ENCODE measurements around the gene KCNQ1.

Gene KCNQ1

DNA sequence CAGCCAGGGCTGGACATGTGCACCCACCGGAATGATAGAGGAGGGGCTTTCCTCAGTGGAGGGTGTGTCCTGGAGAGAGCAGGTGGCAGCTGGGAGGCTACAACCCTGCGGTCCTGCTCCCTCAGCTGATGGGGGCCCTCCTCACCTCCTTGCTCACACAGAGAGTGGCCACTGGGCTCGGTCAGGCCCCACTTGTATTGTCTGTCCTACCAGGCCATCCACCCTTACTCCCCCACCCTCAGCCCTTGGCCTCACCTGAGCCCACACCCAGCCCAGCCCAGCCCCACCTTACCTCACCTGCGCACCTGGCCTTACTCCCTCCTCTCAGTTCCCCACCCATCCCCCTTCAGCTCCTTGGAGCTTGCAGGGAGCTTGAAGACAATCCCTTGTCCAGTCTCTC lies 3.6 kb upstream of the KCNQ1 start:
- DNase-seq (ENCODE audit: low spot score) = no peak

DNA sequence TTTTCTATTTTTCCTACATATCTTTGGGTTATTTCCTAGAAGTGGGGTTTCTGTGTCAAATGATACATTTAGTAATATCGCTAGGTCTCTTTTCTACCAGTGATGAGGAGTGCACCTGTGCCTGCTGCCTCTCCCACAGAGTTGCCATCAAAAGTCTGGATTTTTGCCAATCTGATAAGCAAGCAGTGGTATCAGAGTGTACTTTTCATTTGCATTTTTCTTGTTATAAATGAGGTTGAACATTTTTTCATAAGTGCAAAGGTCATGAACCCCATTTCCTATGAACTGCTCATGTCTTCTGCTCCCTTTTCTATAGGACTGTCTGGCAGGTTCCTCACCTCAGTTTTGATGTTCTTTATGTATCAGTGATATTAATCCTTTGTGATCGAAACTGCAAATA lies 2.2 kb upstream of the KCNQ1 start:
- DNase-seq (ENCODE audit: low spot score) = no peak

DNA sequence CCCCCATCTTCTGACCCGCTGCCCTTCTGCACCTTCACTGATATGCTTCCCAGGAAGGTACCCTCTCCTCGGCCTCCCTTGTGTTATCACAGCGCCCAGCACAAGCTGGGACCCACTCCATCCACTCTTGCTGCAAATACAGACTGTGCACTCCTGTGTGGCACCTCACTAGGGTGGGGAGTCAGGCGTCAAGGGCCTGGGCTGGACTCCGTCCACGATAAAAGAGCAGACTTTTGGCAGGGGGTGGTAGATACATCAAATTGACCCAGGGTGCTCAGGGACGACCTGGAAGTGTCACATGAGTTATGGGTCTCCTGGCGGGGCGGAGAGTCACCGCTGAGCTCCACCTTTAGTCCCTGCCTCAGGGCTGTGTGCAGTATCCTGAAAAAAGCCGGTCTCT lies 1.4 kb upstream of the KCNQ1 start:
- no peak for DNase-seq (ENCODE audit: low spot score)

DNA sequence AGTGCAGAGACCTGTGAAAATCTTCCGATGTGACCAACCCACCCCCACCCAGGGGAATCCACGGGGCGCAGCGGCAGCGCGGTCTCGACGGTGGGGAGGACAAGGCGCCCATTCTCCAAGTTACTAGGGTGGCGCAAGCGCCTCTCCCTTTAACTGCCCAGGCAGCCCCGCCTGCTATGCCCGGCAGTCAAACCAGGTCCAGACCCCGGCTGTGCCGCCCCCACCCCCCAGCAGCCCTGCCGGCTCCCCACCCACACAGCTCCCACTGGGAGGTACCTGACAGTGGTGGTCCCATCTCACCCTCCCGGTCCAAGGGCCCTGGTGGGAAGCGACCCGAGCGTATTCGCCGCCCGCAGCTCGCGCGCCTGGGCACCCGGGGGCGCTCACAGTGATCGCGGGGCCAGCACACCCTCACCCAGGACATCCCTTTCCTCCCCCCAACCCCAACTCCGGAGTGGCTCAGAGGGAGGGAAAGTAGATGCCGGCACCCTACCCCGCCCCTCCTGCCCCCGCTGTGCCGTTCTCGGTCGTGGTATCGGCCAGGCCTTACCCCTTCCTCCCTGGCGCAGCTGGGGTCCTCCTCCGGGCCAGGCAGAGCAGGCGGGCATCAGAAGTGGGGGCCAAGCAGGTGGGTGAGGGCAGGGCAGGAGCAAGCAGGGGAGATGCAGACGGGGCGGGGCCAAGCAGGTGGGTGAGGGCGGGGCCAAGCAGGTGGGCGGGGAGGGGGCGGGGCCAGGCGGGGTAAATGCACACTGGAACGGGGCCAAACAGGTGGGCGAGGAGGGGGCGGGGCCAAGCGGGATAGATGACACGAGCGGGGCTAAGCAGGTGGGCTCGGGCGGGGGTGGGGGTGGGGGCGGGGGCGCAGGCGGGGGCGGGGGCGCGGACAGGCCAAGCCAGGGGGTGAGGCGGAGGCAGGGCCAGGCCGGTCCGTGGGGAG lies 657 bp upstream of the KCNQ1 start, which contains the start of gene TRPM5:
TRPM5 (minus strand) TSS at position 634 of the 940 bp plus-strand sequence. CDS start 21,478 bp downstream, outside the sequence.
- DNase-seq (ENCODE audit: low spot score) = peak; percentile 9

DNA sequence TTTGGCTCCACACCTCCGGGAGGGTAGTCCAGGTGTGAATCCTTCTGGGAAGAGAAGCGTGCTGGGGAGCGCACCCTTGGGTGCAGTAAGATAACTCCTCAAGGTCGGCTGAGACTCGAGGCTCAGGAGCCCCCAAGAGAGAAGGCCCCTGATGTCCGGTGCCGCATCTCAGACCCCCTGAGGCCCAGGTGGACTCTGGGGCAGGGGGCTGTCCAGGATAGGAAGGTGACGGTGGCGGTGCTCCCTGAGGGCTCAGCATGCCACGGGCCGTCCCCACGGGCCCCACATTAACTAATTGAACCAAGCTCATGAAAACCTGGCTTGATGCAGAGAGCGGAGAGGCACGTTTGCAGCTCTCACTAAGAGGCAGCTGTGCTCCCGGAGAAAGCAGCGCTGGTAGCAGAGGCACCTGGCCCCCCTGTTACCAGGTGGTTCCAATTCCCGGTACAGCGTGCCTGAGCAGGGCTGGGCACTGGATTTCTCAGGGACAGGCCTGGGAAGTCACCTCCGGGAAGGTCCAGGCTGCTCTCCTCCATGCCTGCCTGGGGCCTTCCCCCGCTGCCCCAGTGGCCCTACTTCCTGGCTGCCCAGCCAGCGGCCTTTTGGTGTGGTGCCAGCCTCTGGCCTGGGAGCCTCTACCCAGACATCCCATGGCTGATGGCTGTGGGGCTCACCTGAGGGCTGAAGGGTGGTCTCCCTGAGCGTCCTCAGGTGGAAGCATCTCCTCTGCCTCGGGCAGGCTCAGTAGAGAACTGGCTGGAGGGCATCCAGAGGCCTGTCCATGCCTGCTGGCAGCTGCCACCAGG lies 1.1 kb downstream of the KCNQ1 start:
- DNase-seq (ENCODE audit: low spot score) = no peak

DNA sequence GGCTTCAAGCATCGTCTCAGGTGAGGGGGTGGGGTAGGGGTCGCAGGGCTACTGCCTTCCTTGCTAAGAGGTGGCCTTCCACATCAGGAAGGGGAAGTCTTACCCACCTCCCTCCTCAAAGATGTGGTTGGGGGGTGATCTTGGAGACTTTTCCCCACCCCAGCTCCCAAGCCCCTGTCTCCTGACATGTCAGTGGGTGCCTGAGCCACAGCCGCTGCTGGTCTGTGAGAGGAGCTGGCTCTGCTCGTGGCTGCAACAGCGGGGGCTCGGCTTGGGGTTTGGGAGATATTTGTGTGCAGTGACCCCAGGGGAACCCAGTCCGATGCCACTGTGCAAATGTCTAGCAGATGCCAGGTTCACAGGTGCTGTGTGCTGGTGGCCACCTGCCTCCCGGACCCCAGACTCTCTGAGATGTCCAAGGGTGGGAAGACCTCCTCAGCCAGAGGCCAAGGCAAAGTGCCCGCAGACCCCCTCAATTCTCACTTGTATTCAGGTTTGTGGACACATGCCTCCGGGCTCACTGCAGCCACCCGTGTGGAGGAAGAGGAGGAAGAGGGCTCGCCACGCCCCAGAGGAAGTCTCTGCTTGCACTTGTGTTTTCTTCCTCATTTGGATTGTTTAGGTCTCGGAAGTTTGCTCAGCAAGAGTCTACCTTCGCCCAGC lies 1.9 kb downstream of the KCNQ1 start:
- DNase-seq (ENCODE audit: low spot score) = no peak

DNA sequence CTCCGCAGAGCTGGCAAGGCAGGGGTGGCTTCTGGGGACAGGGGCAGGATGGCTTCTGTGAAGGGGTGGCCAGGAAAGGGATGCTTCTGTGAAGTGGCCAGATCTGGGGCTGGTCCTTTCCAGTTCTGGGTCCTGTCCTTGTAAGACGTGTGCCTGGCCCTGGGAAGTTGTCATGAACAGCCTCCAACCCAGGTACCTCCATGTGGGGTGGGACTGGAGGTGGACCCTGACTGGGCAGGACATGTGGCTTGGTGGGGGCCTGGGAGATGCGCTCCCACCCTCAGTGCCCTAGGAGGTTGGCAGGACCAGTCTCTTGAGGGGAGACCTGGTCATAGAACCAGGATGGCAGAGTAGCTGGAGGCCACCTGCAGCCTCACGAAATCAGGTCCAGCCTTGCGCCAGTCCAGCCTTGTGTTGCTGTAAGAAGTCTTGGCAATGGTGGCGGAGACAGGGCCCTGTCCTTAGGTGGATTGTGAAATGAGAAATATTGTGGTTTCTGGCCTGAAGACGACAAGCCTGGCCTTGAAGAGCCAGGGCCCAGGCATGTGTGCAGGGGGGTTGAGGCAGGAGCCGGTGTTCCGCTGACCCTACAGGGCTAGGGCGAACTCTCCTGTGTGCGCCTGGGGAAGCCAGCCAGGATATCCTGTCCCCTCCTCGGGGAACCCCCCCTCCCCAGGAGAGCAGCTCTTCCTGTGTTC lies 2.6 kb downstream of the KCNQ1 start:
- DNase-seq (ENCODE audit: low spot score) = no peak

DNA sequence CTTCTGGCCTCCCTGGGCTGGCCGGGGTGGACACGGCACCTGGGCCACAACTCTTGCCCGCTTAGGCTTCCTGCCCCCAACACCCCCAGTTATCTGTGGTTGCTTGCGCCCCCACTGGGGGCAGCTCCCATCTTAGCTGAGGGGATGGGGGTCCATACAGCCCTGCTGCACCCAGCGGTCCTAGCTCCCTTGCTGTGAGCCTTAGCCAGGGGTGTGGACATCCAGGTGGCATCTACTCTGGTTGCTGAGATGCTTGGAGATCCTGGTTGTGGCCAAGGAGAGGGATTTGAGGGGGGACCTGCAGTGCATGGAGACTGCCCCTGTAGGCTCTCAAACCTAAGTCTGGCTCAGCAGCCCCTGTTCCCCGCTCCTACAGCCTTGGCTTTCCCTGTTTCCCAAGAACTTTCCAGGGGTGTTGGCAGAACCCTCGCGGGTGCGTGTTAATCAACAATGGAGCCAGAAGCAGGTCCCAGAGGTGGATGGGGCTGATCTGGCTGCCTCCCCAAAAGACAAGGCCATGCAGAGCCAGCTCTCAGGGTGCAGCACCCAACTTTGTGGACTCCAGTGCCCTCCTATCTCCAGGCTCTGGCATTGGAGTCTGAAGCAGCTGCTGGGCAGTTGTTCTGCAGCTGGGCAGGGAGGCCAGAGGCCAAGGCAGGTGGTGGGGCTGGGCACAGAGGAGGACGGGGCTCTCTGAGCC lies 3.3 kb downstream of the KCNQ1 start:
- DNase-seq (ENCODE audit: low spot score) = no peak

DNA sequence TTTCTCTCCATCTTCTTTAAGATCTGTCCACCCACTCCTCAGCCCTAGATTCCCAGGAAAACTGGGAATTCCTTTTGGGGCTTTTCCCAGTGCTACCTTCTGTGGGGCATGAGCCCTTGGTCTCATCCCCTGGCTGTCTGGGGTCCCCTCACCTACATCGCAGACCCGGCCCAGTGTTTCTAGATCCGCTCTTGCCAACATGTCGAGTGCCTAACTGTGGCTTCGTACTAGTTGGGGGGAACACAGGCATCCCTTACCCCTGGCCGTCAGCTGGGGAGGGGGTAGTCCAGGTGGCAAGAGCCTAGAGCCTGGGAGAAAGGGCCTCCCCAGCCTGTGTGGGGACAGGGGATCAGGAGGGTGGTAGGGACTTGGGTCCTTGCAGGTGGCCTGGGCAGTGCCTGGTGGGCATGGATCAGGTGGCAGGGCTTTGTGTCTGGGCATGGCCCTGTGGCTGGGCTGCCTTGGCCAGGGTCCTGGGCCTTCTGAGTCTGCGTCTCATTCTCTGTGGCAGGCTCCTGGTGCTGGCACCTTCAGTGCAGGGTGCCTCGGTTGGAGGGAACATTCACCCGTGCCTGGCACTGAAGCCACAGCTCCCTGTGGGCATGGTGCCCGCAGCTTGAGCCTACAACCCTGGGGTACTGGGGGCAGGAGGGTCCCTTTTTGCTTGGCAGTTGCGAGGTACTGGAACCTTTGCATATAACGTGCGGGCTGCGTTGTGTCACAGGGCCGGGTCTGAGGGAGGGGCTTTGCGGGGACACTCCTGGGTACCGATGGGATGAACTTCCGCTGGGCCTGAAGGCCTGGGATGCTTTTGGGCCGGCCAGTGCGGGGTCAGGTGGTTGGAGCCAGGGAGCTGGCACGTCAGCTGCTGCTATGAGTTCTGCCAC lies 4.1 kb downstream of the KCNQ1 start:
- no peak for DNase-seq (ENCODE audit: low spot score)

DNA sequence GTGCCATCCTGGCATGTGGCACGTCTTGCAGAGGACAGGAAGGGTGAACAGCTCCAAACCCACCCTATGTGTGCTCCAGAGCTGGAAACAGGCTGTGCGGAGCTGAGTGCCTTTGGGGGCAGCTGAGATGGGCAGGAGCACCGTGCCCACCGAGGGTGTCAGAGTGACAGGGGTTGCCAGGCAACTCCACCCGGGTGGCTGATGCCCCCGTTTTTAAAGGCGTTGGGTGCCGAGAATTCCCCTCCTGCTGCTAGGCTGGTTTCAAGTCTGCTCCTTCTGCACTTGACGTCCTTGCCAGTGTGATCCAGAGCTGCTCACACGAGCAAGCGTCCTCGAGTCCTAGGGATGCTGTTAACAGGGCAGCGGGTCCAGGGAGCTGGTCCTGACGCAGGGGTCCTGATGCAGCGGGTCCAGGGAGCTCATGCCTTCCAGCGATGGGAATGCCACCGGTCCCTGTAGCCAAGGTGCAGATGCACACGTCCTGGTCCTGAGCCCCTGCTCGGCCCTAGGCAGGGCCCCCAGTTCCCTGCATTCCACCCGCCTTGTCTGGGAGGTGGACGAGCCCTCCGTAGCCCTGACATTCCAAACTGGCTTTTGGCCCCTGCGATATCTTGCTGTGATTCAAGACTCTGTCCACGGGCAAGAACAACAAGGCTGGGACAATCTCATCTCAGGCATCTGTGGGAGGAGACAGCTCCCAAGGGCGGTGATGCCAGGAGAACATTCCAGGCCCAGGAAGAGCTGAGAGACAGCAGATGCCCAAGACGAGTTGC lies 4.9 kb downstream of the KCNQ1 start:
- no peak for DNase-seq (ENCODE audit: low spot score)

DNA sequence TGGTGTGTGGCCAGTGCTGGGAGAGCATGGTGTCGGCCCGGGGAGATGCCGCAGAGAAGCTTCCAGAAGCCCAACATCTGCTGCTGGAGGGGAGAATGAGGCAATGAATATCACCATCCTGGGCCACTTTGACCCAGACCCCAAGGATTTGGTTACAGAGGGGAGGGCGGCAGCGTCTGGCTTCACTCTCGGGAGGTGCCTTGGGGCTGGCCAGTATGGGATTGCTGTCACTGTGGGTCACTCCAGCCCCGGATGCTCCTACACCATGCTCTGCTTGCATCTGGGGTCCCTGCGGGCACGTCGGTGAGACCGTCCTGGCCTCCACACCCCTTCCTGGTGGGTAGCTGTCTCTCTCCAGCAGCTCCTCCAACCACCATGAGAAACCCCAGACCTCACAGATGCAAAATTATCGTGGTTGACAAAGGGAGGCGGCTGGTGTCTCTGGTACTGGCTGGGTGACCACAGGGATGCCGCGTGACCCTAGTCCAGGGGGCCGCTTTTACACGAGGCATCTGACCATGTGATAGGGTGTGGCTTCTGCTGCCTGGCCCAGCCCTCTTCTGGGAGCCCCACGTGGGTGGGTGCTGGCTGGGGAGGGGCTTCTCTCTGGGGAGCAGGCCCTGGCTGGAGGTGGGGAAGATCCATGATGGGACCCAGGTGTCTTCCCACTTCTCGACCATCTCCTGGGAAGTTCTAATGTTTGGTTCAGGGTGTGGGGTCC lies 5.7 kb downstream of the KCNQ1 start:
- no peak for DNase-seq (ENCODE audit: low spot score)

DNA sequence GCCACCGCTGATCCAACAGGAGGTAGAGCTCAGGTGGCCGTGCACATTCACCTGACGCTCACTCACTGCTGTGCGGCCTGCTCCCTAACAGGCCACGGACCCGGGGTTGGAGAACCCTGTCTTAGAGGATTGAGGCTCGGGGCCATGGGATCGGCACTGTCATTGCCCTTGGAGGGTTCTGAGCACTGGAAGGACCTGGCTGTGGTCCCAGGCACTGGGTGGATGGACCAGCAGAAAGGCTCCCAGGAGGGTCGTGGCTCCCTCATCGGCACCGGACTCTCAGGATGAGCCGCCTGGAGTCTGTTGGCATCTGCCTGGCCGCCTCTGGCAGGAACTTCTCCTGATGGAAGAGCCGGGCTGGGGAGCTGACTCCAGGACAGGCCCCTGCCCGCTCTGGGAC lies 6.5 kb downstream of the KCNQ1 start:
- no peak for DNase-seq (ENCODE audit: low spot score)

DNA sequence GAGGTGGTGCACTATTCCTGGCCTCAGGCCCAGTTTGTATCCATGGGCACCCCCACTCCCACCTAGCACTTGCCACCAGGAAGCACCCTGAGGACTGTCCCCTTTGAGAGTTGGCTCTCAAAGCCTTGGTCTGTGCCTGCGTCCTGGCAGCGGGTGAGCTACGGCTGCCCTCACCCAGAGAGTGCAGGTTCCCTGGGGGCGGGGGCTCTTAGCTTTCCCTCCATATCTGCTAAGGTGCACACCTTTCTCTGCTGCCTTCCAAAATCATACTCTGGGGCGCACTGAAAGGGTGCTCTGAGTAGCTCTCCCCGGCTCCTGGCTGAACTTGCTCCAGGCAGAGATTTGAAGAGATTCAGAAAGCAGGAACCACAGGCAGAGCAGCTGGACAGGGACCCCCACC lies 7.1 kb downstream of the KCNQ1 start:
- no peak for DNase-seq (ENCODE audit: low spot score)

DNA sequence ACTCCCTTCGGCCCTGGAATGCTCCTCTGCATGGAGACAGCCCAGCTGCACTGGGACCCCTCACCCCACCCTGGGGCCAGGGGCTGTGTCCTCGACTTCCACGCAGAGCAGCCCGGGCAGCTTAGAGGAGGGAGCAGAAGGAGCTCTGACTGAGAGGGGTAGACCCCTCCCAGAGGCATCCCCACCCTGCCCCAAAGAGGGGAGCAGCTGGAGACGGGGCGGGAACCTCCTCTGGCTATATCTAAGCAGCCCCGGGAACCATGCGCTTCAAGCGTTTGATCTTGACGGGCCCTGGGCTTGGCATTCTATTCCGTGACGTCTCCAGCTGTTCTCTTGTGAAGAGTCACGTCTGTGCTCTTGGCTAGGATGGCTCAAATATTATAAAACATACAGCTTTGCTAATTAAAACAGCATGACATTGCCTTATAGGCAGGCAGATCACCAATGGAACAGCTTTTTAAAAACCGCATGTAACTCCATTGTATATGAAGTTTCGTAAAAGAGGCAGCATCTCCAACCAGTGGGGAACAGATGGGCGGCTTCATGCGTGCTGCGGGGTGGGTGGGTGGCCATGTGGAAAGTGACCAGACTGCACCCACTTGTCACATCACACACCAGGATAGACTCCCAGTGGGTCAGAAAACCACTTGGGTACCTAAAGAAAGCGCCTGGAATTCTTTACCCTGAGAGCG lies 7.7 kb downstream of the KCNQ1 start:
- no peak for DNase-seq (ENCODE audit: low spot score)

DNA sequence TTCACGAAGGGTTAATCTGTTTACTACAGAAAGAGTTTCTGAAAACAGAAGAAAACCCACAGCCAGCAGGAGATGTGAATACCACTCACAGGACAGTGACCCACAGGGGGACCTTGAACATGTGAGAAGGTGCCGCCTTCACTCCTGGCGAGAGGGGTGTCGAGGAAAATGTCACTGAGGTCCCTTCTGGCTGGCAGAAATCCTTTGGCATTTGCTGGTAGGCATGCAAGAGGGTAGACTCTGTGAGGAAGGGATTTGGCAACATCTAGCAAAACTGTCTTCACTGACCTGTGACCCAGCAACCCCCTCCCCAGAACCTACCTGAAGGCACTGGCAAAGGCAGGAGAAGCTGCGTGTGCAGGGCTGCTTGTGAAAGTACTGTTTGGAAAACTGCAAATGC lies 8.6 kb downstream of the KCNQ1 start:
- no peak for DNase-seq (ENCODE audit: low spot score)

DNA sequence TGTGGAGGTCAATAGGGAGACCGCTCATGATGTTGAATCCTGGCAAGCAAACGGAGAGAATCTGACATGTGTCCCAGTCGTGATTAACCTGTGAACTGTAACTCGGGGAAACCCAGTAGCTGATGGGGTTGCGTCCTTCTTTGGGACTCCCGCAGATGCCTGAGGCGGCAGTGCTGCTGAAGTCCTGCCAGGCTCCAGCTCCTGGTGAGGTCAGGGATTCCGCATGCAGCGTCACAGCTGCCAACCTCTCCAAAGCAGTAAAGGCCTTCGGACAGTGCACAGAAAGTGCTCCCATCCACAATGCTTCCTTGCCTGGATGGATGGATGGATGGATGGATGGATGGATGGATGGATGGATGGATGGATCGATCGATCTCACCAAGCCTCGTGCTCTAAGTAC lies 13.5 kb downstream of the KCNQ1 start:
- DNase-seq (ENCODE audit: low spot score) = no peak

DNA sequence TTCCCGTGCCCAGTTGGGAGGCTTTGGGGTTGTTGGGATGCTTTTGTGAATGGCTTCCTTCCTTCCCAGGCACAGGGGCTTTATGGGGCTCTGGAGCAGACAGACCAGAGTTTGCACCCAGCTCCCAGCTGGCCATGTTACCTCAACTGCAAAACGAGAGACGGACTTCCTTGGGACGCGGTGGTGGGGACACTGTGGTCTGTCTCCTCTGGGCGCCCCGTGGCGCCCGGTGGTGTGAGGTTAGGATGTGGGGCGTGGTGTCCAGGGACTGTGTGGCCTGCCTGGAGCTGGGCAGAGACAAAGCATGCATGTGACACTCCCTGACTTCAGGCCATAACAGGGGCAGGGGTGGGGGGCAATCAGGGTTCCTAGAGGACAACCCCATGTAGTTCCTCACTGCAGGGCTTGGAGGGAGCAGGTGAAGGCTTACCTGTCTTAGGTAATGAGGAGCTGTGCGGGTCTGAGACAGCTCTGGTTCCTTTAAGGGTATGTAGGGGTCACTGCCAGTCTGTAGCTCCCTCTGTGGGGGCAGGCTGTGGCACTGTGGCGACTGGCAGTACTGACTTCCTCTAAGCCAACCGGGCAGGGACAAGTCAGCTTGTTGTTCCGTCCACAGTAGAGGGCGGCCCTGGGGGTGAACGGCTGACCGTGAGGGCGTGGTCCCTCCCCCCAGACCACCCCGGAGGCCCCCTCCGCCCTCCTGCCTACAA lies 14.4 kb downstream of the KCNQ1 start:
- DNase-seq (ENCODE audit: low spot score) = no peak
